GM12864 (cell line): ENCODE results near the gene XPR1.

Source experiments
- DNase-seq: peaks from one replicate; pipeline ENCODE4 v3.0.0-alpha.2; 2011; ENCODE audit warnings: low read depth
- H3K4me3 ChIP-seq: 2 replicates; pipeline ENCODE4 v1.5.1; 2011; ENCODE audit warnings: mild to moderate bottlenecking, low read depth, low read length, control low read depth
- CTCF ChIP-seq: IDR thresholded peaks from 2 replicates; pipeline ENCODE4 v1.5.1; 2011; ENCODE audit warnings: low read depth, mild to moderate bottlenecking, moderate library complexity, low read length, control low read depth, inconsistent platforms; ENCODE audit errors: missing control alignments

Gene XPR1

DNA sequence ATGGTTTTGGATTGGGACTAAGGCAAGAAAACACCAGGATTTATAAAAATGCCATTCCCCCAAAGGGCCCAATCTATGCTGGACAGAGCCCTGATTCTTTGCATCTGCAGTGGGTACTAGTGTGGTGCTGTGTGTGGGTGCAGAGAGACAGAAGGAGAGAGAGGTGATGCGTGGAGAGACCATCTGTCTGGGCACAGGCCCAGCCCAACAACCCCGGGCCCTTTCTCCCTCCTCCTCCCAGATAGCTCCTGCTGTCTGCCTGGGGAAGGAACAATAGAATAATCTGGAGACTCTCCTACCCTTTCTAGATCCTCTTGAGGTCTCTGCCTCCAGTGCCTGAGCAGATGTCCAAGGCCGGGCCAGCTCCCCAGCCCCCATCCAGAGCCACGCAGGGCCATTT is 296.0 kb downstream of the XPR1 start:
- no peak overlapping the region for H3K4me3 ChIP-seq
- TF ChIP-seq CTCF = no peak
- no peak for DNase-seq

GRCh38 chr1:180928331-180929230 is 296.8 kb downstream of the XPR1 start:
- DNase-seq = no peak
- TF ChIP-seq CTCF = no peak
- no peak overlapping the region for H3K4me3 ChIP-seq

DNA sequence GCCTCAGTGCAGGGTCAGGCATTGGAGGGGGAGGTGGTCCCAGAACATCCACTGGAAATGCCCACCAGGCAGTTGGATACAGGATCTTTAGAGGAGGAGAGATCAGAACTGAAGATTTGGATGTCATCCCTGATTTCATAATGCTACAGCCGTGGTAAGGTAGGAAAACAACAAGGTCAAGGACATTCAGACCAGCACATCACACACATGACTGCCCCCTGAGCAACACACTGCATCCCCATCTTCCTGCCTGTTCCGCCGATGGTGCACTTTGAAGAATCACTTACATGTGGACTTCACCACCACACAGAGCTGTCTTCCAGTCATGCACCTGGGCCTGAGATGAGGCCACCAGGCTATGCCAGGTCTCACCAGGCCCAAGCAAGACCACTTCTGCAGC is 297.6 kb downstream of the XPR1 start:
- no peak overlapping the region for H3K4me3 ChIP-seq
- no peak for DNase-seq
- TF ChIP-seq CTCF = no peak

DNA sequence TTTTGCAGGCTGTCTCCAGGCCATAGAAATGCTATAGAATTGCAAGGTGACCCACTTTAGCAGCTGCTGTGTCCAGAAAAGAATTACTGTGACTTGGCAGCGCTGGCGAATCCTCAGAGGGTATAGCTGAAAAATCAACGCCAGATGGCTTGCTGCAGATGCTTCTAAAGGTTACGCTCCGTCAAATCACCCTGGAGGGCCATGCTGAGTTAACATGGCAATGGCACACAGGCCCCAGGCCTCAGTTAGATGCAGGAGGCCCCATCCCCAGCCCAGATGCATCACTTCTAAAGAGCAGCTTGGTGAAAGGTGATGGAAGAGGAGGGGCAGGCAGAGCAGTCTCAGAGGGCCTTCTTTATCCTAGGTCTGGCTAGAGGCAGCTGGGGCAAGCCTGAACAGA is 298.9 kb downstream of the XPR1 start:
- no peak for TF ChIP-seq CTCF
- DNase-seq = no peak

DNA sequence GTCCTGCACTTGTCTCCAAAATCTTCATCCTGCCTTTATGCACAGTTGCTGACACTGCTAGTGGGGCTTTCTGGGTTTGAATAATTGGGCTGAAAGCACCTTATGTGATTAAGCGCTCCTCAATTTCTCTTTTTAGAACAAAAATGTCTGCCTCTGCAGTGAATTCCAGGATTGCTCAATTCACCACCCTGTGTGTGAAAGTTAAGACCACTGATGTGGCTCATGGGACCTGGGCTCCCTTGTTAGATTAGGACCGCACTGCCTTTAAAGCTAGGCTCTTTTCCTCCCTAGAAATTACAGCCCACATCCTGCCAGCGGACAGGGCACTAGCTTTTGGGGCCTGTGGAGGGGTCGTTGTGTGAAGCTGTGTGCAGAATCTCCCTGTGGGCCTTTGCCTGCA is 299.7 kb downstream of the XPR1 start:
- no peak for DNase-seq
- no peak overlapping the region for H3K4me3 ChIP-seq
- no peak for TF ChIP-seq CTCF

More for the DNA sequence above, 298.9 kb downstream of the XPR1 start:
- no peak overlapping the region for H3K4me3 ChIP-seq

DNA sequence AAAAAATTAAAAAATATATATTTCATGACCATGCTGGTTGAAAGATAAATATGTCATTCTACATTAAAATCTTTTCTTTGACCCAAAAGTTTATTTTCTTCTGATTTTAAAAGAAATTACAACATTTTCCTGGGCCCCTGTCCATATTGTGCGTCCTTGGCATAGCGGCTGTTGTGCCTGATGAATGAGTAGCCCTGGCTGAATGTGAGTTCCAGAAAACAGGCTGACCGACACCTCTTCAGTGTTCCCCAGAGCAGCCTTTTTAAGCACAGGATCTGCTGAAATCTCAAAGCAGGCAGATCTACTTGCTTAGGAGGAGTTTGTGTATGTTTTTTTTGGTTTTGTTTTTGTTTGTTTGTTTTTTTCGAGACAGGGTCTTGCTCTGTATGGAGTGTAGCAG is 300.6 kb downstream of the XPR1 start:
- DNase-seq = no peak
- H3K4me3 ChIP-seq = no peak overlapping the region
- no peak for TF ChIP-seq CTCF

GRCh38 chr1:180933141-180933540 is 301.3 kb downstream of the XPR1 start:
- no peak for TF ChIP-seq CTCF
- no peak for DNase-seq

More at GRCh38 chr1:180933141-180933540, 301.3 kb downstream of the XPR1 start:
- H3K4me3 ChIP-seq = no peak overlapping the region
